UCSD-AML1 (cell line): ENCODE data around the gene KCNQ2.

Experiments
- DNase-seq: peaks from one replicate; lab custom pipeline; 2025; ENCODE audit not compliant: unreplicated experiment; lab: John Stamatoyannopoulos, UW

The KCNQ2 gene

DNA sequence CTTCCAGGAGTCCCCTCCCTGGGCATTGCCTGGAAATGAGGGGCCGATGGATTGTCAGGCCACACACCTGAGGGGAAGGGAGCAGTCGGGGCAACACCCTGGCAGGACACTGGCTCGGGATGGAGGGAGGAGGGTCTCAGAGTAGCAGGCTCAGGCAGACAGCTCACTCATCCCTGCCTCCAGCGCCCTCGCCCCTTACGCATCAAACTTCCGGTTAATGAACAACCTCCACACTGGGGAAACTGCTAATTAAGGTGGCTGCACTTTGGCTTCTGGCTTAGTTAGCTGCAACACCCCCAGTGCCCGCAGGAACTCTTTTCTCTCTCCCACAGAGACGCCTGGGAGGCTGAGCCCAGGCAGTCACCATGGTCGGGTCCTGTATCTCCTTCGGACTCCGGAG is 98.0 kb downstream of the KCNQ2 start:
- DNase-seq = no peak

DNA sequence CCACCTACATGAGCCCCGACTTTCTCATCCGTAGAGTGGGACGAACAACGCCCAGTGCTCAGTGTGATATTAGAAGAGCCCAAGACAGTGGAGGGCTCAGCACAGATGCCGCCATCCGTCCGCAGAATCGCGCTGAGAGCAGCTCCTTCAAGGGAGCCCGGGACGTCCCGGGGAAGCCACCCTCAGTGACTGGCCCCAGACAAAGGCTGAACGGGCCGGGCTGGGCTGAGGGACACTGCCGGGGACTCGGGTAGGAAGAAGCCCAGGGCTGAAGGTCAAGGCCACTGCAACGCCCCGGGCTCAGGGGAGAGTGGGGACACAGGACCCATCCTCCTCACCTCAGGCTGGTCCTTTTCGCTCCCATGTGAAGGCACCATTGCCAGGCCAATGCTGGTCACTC is 98.5 kb downstream of the KCNQ2 start:
- DNase-seq = no peak

DNA sequence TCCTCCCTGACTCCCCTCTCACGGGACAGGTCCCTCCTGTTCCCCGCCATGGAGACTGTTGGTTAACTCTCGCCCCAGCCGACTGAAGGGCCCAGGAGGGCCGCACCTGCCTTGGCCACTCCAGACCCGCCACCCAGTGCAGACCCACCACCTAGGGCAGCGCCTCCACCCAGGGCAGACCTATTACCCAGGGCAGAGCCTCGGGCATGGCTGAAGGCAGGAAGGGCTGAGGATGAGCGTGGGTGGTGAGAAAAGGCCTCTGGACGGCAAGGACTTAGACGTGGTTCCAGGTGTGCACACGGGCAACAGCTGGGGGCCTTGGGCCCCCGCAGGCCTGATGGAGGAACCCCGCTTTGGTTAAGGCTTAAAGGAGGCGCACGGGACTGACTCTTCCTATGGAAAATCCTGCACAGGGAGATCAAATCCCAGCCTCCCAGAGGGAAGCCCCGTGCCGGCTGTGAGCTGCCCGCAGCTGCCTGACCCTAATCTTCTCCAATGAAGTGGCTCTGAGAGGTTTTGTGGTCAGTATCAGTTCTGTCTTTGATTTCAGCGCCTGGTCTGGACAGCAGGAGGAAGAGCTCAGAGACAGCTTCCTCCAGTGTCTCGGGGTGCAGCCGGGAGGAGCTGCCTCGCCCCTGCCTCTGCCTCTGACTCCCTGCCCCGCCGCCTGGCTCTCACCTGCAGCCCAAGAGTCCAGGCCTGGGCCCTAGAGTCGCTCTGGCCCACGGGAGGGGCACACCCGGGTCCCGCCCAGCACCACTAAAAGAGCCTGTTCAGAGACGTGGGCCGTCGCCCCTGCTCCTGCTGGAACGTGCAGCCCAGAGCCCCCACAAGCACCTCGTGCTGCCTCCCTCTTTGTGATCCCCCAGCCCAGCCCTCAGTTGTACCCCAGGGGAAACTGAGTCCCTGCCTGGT is 99.2 kb downstream of the KCNQ2 start:
- no peak for DNase-seq

- DNase-seq = no peak
These were observed 101.1 kb downstream of the KCNQ2 start for GRCh38 chr20:63371291-63371865.

DNA sequence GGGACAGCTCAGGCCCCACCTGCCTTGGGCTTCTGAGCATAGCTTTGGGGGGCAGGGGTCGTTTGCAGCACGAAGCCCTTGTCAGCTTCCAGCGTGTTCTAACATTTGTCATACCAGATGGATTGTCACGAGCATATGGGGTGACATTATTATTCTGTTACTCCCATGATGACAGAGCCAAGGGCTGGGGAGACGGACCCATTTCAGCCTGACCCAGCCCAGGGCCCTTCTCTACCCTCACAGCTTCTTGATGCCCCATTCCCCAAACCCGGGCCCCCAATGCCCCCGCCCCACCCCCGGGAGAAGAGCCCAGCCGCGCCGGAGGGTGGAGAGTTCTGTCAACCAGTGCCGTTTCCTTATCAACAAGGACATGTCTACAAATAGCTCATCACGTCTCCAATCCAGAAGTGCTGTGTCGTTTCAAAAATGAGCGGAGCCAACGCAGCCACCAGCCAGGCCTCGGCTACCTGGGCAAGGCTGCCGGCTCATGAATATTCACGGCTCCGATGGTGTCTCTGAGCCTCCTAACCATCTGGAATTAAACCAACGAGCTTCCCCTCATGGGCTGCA is 101.8 kb downstream of the KCNQ2 start:
- DNase-seq = no peak

GRCh38 chr20:63369724-63370617 is 102.5 kb downstream of the KCNQ2 start:
- DNase-seq = no peak

GRCh38 chr20:63369024-63369530 is 103.4 kb downstream of the KCNQ2 start:
- no peak for DNase-seq

DNA sequence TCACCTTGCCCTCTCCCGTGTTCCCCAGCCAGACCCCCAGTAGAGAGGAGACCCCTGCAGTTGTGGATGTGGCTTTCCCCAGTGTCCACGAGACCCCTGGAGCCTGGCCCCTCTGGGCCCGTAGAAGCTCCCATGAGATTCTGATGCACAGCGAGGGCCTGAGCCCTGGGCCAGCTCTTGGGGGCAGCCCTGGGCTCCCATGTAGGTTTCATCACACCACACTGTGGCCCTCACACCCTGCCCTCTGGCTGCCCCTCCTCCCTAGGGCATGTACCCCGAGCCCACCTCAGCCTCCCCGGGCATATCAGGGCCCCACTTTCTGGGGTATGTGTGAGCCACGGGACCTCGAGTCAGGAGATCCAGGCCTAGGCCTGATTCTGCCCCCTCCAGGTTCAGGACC is 104.3 kb downstream of the KCNQ2 start:
- no peak for DNase-seq

- no peak for DNase-seq
These were observed 104.9 kb downstream of the KCNQ2 start for GRCh38 chr20:63367446-63368055.

- DNase-seq = no peak
These were observed 105.8 kb downstream of the KCNQ2 start for GRCh38 chr20:63366390-63367365.

DNA sequence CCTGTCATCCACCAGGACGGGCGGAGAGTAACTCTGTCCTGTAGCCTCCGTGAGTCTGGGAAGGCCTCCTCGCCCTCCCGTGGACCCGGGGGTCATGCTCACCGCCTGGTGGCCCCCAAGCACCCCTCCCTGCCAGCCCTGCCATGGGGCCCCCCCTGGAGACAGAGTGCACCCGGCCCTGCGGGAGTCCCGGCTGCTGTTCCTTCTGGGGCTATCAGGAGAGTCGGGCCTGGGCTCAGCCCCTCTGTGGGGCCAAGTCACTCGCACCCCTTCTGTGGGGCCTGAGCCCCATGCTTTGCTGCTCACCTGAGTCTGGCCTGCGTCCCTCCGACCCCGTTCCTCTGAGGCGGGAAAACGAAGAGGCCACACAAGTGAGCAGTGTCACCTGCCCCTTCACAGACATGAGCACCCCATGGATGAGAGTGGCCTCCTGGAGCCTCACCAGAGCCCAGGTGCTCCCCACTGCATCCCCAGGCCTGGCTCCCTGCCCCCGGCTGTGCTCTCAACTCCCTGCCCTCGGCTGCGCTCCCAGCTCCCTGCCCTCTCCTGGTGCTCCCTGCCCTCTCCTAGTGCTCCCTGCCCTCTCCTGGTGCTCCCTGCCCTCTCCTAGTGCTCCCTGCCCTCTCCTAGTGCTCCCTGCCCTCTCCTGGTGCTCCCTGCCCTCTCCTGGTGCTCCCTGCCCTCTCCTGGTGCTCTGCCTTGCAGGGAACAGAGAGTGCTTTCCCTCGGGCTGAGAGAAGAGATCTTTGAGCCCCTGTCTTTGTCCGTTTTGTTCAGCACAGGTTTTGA is 106.7 kb downstream of the KCNQ2 start:
- DNase-seq = no peak

DNA sequence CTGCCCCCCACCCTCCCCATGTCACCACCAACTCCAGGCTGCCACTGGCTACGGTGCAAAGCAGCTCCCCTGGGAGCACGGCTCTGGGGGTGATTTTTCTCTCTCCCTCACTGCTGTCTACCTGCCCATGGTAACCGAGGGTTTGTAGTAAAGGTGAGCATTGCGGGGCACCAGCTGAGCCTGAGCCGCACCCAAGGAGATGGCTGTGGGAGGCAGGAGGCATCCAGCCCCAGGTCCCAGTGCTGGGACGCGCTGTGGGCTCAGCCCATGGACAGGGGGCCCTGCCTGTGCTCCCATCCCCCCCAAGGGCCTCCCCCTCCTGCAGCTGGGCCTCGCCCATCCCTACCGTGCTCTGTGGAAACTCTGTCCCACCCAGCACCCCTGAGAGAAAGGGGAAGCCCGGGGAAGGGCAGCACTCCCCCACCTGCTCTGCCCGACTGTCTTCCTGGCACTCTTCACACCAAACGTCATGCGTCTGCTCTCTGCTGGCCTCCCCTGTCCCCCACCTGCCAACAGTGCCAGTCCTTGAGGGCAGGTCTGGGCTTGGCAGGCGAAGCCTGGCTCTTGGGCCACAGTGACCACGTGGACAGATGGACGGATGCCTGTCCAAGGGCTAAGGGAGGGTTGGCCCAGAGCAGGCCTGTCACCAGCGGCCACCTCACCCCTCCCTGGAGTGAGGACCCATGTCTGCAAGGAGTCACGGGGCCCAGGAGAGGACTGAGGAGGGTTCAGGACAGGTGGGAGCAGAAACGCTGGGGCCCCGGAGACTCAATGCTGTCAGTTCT is 107.5 kb downstream of the KCNQ2 start:
- DNase-seq = no peak

DNA sequence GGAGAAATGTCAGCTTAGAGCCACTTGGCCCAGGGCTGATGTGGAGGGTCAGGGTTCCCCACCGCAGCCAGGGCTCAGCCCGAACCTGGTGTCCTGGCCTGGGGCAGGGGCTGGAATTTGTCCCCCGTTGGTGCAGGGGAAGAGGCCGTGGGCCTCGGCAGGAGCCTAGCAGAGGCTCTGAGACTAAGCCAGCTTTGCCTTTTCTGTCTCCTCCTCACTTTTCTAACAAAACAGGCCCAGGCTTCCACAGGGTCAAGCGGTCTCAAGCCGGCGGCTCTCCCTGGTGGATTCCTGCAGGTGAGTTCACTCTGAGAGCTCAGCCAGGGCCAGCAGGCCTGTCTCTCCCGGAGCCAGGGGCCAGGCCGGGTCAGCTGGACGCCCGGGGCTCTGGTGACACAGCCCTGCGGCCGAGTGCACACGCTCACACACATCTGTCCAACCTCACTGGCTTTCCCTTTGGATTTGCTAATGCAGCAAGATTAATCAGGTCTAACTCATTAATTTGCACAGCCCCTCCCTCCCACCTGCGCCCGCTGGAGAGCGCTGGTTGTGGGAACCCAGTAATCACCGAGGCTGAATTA is 108.4 kb downstream of the KCNQ2 start:
- DNase-seq = no peak

DNA sequence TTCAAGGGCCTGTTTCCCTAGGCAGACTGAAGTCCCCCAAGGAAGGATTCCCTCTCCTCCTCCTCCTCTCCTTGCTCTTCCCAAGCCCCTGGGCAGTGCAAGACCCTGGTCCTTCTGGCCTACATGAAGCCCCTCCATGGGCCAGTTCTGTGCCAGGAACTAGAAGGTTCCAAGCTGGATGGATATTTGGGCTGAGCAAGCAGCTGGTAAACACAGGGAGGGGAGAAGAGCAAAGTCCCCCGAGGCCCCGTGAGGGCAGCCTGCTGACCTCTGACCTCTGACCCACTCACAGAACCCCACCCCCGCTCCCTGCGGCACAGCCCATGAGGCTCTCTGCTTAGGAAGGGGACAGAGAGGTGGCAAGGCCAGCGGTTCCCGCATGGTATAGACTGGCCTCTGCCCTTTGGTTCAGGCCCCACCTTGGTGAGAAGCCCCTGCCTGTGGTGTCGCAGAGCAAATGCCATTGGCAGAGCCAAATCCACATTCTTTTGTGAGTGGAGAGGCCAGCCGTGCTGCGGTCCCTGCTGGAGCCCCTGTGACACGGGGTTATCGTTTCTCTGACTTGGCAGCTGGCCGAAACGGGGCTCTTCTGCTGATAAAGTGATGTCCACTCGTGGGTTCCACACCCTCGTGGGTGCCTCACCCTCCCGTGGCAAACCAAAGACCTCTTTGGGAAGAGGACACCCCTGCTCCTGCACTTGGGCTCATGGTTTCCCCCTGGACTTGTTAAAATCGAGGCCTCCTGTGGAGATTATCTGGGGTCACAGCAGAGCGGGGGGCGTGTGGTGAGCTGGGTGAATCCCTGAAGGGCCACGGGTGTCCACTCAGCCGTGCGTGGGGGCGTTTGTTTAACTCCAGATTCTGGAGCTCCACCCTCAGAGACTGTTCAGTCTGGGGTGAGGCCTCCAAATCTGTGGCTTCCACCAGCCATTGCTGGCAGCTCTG is 109.2 kb downstream of the KCNQ2 start:
- no peak for DNase-seq

- no peak for DNase-seq
These were observed 109.9 kb downstream of the KCNQ2 start for GRCh38 chr20:63362436-63363009.
